ENCODE measurements around the gene DIS3L2.

The DIS3L2 gene

DNA sequence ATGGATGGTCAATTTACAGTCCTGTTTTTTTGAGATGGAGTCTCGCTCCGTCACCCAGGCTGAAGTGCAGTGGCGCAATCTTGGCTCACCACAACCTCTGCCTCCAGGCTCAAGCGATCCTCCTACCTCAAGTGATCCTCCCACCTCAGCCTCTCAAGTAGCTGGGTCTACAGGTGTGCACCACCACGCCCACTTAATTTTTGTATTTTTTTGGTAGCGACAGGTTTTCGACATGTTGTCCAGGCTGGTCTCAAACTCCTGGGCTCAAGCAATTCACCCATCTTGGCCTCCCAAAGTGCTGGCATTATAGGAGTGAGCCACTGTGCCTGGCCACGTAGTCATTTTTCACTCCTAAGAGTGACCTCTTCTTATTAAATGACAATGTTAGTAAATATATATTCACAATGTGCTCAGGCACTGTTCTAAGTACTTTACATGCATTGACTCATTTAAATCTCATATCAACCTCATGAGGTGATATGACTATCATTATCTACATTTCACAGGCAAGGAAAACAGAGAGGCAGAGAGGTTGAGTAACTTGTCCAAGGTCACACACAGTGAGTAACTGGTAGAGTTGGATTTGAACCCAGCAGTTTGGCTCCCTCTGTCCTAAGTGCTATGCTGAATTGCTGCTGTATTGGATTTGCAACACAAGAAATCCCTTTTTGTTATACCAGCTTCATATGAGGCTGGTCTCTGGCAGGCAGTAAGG, 5.6 kb upstream of the DIS3L2 start:
- DNase-seq (ENCODE audit: low read depth) = no peak

DNA sequence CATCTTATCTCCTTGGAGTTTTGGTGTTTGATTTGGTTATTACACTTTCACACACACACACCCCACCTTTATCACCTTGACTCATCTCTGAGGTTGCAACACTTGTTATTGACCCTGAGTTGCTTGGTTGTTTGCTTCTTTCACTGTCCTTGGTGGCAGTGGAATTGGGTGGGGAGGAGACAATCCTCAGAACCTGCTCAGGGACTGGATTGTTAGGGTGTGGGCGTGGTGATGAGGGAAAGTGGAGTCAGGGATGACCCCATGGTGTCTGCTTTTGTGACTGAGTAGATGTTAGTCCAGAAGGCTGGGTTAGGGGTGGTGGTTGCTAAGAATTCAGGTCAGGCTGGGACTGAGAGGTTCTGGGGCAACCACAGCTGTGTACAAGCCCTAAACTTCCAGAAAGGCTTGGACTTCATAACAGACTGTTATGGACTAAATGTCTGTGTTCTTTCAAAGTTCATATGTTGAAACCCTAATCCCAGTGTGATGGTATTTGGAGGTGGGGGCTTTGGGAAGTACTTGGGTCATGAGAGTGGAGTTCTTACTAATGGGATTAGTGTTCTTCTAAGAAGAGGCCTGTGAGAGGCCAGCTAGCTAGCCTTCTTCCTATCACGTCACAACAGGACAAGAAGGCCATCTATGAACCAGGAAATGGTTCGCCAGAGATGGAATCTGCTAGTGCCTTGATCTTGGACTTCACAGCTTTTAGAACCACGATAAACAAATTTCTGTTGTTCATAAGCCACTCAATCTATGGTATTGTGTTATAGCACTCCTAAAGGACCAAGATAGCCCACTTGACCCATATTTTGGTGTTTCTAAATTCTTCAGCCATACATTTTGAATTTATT, 3.4 kb upstream of the DIS3L2 start:
- DNase-seq (ENCODE audit: low read depth) = no peak

DNA sequence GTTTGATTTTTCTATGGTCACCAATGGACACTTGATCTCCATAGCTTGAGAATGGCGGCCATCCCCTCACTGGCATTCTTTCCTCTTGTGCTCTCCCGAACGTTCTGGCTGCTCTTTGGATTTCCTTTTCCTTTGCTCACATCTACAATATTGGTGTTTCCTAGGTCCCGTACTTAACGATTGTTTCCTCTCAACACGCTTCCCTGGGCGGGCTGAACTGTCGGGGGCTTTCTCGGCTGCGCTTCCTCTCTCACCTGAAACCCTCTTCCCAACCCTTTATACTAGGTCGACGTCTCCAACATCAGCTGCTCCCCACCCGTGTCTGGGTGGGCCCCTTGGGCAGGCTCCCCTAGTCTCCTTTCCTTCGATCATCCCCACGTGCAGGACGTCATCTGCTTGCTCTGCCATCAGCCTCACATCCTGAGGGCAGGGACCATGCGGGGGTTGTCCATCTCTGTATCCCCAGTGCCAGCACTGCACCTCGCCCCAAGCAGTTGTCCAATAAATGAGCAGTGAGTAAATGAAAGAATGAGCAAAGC, 634 bp upstream of the DIS3L2 start:
- DNase-seq (ENCODE audit: low read depth) = no peak

DNA sequence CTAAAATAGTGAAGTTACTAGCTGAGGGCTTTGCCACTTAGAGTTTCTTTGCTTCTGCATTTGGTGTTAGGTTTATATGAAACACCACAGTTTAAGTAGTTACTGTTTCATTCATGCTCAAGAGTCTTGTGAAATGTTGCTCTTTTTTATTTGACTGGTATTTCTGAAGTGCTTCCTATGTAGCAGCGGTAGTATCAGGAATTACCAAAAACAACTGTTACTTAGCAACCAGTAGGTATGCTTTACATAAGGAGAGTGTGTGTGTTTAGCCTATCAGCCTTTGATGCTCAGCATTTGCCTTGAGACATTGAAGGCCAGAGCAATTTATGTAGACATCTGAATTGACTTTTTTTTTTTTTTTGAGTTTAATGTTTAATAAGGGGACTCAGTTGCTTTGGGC, 3.6 kb downstream of the DIS3L2 start:
- DNase-seq (ENCODE audit: low read depth) = no peak

DNA sequence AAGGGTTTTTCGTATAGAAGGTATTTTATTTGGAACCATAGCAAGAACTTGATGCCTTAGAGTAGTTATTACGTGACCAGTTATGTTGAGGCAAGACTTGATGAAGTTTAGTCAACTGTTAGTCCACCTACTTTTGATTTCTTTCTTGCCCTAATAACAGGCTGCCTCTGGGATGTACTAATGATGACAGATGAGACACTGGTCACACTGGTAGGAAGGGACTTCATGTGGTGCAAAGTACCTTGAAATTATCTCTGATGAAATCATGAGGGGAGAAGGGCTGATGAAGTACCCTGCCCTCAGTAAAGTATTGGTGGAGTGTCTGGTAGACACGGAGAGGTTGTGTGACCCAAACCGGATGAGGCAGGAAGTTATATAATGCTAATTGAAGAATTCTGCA, 5.4 kb downstream of the DIS3L2 start:
- DNase-seq (ENCODE audit: low read depth) = no peak

DNA sequence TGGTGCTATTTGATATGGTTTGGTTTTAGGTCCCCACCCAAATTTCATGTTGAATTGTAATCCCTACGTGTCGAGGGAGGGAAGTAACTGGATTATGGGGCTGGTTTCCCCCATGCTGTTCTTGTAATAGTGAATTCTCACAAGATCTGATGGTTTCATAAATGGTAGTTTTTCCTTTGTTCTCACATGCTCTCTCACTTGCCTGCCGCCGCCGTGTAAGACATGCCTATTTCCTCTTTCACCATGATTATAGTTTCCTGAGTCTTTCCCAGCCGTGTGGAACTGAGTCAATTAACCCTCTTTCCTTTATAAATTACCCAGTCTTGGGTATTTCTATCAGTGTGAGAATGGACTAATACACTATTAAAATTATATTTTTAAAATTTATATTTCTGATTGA, 7.3 kb downstream of the DIS3L2 start:
- DNase-seq (ENCODE audit: low read depth) = no peak

DNA sequence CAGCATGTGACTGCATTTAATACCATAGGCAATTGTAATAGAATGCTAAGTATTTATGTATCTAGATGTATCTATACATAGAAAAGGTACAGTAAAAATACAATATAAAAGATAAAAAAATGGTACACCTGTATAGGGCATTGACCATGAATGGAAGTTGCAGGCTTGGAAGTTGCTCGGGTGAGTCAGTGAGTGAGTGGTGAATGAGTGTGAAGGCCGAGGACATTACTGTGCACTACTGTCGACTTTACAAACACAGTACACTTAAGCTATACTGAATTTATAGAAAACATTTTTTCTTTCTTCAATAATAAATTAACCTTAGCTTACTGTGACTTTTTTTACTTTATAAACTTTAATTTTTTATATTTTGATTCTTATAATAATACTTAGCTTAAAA, 8.9 kb downstream of the DIS3L2 start:
- DNase-seq (ENCODE audit: low read depth) = no peak

DNA sequence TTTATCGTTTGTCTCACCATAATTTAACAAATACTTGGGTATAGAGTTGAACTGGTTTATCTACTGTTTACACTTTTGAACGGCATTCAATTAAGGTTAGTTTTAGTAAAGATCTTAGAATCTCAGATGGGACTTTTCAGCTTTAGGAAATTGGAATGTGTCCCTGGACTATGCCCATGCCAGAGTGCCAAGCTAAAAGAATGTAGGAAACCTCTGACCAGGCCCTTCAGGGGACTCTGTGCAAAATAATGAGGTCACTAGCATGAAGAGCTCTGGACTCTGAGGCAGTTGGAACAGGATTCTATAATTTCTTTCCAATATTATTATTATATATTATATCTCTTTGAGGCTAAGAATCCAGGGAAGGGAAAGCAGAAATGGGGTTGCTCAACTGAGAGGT, 13.5 kb downstream of the DIS3L2 start:
- DNase-seq (ENCODE audit: low read depth) = no peak

DNA sequence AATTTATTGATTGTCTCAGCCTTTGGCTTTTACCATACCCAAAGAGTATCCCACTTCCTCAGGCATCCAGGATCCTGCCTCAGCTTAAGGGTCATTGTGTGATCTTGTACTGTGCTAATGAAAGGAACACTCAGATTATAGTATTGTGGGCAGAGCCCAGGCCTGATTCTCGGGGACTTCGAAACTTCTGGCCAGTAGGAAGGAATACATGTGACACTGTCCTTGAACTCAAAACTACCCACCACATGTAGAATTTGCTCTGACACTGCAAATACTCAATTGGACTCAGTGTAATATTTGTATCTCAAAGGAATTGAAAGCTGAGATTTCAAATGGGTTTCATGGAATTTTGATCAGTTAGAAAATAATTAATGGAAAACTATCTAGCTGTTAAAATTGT, 15.9 kb downstream of the DIS3L2 start:
- no peak for DNase-seq (ENCODE audit: low read depth)

DNA sequence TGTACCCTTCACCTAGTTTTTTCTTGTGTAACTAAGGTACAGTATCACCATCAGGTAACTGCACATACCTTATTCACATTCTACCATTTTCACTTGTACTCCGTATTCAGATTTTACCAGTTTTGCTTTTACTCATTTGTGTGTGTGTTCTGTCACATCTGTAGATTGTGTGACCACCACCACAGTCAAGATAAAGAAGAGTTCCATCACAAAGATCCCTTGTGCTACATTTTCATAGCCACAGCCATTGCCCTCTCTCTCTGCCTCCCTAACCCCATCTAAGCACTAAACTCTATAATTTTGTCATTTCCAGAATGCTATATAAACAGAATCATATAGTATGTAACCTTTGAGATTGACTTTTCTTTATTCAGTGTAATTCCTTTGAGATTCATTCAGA, 23.5 kb downstream of the DIS3L2 start:
- DNase-seq (ENCODE audit: low read depth) = no peak

DNA sequence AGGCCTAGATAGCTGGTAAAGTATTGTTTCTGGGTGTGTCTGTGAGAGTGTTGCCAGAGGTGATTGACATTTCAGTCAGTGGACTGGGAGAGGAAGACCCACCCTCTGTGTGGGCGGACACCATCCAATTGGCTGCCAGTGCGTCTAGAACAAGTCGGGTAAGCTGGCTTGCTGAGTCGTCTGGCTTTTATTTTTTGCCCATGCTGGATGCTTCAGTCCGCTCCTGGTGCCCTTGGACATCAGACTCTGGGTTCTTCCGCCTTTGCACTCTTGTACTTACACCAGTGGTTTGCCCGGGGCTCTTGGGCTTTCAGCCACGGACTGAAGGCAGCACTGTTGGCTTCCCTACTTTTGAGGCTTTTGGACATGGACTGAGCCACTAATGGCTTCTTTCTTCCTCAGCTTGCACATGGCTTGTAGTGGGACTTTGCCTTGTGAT, 24.3 kb downstream of the DIS3L2 start:
- DNase-seq (ENCODE audit: low read depth) = no peak

DNA sequence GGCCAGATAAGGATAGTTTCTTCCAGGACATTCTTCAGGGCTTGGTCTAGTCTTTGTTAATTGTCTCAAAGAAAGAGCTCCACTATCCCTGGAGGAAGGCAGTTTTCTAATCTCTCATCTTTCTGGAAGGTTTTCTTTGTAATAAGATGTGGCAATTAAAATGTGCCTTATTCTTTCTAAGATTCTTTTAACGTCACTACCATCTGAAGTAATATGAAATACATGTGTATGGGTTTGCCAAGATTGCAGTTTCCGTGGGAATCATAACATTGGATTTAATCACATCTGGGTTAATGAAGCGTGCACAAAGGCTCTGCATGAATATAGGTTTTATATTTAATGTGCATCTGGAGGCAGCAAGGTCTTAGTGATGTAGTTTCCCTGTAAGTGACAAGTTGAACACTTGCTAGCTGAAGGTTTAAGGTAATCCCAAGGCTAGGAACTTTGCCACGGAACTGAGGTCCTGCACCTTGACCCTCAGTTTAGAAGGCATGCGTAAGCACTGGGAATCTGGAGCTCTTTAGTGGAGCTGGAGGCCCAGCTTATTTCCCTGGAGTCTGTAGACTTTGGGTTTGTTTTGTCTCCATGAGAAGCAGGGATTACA, 25.7 kb downstream of the DIS3L2 start:
- peak; percentile 27 for DNase-seq (ENCODE audit: low read depth)

DNA sequence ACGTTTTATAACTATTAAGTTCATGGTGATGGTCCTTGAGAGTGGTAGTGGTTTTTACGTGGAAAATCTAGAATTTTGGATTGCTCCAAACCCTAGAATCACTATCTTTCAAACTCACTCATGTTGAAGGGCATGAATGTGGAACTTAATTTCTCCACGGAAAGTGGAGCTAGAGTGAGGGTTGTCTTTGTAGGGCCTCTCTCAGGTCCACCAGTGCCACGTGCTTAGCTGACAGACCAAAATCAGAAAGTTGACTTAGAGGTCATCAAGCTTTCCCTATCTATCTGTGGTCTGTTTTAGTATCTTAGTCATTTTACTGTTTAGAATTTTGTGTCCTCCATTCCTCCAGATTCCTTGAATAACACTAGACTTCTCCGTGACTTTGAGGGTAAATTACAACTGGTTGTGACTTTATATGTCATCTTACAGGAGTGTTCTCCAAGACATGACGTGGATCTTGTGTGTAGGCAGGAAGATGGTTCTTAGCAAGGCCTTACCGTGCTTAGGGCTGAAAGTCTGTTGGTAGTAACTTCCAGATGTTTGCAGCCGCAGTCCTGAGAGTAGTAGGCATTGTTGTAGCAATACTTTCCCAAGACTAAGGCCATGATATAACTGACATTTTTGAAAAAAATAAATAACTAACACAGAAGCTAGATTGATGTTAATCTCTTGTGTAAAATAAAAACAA, 26.8 kb downstream of the DIS3L2 start:
- no peak for DNase-seq (ENCODE audit: low read depth)

DNA sequence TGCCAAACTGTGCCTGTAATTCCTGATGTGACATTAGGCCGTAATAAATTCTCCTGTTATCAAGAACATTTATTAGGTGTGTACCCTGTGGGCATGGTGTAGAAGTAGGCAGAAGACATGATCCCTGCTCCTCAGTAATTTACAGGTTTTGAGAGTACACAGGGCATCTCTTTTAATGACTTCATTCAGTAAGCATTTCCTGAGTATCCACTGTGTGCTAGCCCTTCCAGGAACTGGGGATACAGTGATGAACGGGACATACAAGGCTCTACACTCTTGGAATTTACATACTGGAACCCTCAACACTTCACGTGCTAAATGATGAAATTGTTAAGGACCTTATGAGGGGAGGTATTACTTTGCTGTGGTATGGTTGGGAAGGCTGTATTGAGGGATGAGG, 30.2 kb downstream of the DIS3L2 start:
- DNase-seq (ENCODE audit: low read depth) = no peak

DNA sequence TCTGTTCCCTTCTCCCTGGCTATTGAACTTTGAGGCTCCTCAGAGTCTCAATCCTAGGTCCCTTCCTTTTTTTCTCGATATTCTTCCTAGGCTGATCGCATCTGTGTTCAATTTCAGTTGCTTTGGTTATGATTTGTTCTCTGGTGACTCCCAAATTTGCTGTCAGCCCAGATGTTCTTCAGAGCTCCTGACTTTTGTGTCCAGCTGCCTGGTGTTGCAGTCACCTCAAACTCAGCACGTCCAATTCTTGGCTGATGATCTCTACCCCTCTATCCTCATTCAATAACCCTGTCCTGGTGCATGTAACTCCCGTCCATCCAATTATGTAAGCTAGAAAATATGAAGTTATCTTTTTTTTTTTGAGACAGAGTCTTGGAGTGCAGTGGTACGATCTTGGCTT, 31.4 kb downstream of the DIS3L2 start:
- DNase-seq (ENCODE audit: low read depth) = no peak

DNA sequence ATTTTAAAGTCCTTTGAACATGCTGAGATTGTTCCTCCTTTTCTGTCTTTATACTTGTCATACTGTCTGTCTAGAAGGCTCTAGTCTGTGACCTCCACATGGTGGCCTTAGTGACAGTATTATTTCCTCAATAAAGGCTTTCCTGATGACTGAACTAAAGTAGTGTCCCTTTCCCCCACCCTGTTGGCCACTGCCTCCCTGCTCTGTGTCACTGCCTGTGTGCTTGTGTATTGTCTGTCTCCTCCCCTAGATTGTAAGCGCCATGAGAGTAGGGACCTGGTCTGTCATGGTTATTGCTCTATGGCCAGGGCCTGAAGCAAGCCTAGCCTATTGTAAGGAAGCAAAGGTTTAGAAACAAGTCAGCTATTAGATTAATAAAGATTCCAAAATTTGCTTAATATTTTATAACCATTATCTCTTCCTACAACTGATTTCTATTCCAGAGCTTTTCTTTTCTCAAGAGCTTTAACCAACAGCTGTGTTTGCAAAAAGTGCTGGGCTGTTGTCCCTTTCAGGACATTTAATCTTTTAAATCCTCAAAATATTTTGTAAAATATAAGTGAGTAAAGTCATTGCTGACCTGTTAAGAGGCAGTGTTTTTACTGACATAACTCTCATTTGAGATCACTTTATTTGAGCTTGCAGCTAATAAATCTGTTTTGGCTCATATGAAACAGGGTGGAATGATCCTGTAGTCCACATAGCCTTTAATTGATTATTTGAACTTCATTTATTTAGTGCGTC, 35.5 kb downstream of the DIS3L2 start:
- no peak for DNase-seq (ENCODE audit: low read depth)

DNA sequence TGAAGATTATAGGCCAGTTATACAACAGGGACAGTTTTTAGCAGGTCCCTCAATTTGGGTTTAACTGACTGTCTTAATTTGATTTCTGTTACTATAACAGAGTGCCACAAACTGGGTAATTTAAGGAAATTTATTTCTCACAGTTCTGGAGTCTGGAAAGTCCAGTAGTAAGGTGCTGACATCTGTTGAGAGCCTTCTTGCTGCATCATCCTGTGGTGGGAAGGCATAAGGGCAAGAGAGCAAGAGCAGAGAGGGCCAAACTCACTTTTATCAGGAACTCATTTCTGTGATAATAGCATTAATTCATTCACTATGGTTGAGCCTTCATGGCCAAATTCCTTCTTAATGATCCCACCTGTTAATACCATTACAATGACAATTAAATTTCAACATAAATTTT, 36.5 kb downstream of the DIS3L2 start:
- no peak for DNase-seq (ENCODE audit: low read depth)

DNA sequence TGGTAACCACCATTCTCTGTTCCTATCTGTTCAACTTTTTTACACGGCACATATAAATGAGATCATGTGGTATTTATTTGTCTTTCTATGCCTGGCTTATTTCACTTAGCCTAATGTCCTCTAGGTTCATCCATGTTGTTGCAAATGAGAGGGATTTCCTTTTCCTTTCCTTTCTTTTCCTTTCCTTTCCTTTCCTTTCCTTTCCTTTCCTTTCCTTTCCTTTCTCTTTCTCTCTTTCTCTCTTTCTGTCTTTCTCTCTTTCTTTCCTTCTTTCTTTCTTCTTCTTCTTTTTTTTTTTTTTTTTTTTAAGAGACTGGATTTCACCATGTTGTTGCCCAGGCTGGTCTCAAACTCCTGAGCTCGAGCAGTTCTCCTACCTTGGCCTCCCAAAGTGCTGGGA, 38.9 kb downstream of the DIS3L2 start:
- DNase-seq (ENCODE audit: low read depth) = no peak

DNA sequence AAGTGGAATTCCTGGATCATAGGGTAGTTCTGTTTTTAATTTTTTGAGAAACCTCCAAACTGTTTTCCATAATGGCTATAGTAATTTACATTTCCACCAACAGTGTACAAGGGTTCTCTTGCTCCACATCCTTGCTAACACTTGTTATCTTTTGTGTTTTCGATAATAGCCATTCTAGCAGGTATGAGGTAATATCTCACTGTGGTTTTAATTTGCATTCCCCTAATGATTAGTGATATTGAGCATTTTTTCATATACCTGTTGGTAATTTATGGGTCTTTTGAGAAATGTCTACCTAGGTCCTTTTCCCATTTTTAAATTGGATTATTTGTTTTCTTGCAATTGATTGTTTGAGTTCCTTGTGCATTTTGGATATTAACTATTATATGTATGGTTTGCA, 39.6 kb downstream of the DIS3L2 start:
- no peak for DNase-seq (ENCODE audit: low read depth)

DNA sequence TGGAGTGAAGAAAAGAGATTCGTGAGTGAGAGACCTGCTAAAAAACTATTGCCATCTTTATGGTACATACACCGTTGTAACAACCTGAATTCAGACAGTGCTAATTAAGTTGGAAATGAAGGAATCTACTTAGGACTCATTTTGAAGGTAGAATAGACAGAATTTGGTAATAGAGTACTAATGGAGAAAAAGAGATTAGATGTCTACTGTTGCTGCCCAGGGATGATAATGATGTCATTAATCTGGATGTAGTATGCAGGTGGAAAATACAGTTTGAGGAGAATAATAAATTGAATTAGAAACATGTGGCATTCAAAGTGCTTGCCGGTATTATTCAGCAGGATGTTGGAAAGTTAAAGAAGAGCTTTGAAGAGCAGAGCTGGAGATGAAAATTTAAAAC, 44.7 kb downstream of the DIS3L2 start:
- no peak for DNase-seq (ENCODE audit: low read depth)

DNA sequence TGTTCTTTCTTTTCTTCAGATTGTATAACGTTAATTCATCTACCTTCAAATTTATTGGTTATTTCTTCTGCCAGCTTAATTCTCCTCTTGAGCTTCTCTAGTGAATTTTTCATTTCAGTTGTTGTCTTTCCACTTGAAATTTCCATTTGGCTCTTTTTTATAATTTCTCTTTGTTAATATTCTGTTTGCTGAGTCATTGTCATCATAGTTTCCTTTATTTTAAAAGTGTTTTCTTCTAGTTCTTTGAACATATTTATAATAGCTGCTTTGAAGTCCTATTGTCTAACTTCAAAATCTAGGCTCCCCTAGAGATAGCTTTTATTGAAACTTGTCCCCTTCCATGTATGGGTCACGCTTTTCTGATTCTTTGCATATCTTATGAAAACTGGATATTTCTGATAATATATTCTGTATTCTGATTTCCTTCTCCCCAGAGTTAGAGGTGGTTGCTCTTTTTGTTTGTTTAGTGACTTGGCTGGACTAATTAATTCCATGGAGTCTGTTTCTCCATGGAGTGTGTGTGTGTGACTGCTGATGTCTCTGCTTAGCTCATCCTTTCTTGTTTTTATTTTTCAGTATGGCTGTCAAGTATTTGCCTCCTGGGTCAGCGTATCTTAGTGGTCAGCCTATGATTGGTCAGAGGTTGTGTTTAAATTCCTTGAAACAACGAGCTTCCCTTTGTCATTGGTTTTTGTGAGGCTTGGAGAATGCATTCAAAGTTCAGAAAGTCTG, 47.6 kb downstream of the DIS3L2 start:
- no peak for DNase-seq (ENCODE audit: low read depth)
